ENCODE measurements around the gene SHC1.
A peak's percentile ranks its signal among the peaks of the same experiment; 100 is the strongest.

Gene SHC1

GRCh38 chr1:154925335-154926170 is 45.0 kb downstream of the SHC1 start:
- TF ChIP-seq POLR2AphosphoS5 (IDR thresholded peaks at IDR 0.05; ENCODE audit: low read depth, low read length) (no peak), SIN3A (IDR thresholded peaks at IDR 0.05; ENCODE audit: borderline replicate concordance, insufficient read depth, low read length) (no peak), FOXP2 (optimal IDR thresholded peaks at IDR 0.05; ENCODE audit: borderline replicate concordance, extremely low read depth, extremely low read length, insufficient read depth) (no peak), REST (IDR thresholded peaks at IDR 0.05; ENCODE audit: insufficient read depth in 1 of 2, low read depth in 2 of 2, low read length in 2 of 2) (no peak), TAF1 (IDR thresholded peaks at IDR 0.05; ENCODE audit: borderline replicate concordance, insufficient read depth, low read length) (no peak)

GRCh38 chr1:154923695-154924094 is 46.9 kb downstream of the SHC1 start:
- TF ChIP-seq SIN3A (IDR thresholded peaks at IDR 0.05; ENCODE audit: borderline replicate concordance, insufficient read depth, low read length) (no peak), POLR2AphosphoS5 (IDR thresholded peaks at IDR 0.05; ENCODE audit: low read depth, low read length) (no peak), FOXP2 (optimal IDR thresholded peaks at IDR 0.05; ENCODE audit: borderline replicate concordance, extremely low read depth, extremely low read length, insufficient read depth) (no peak), REST (IDR thresholded peaks at IDR 0.05; ENCODE audit: insufficient read depth in 1 of 2, low read depth in 2 of 2, low read length in 2 of 2) (no peak), TAF1 (IDR thresholded peaks at IDR 0.05; ENCODE audit: borderline replicate concordance, insufficient read depth, low read length) (no peak)

- TF ChIP-seq POLR2AphosphoS5 (IDR thresholded peaks at IDR 0.05; ENCODE audit: low read depth, low read length): no peak
- no peak for TF ChIP-seq TAF1 (IDR thresholded peaks at IDR 0.05; ENCODE audit: borderline replicate concordance, insufficient read depth, low read length)
- TF ChIP-seq REST (IDR thresholded peaks at IDR 0.05; ENCODE audit: insufficient read depth in 1 of 2, low read depth in 2 of 2, low read length in 2 of 2): no peak
- TF ChIP-seq FOXP2 (optimal IDR thresholded peaks at IDR 0.05; ENCODE audit: borderline replicate concordance, extremely low read depth, extremely low read length, insufficient read depth): no peak
- TF ChIP-seq SIN3A (IDR thresholded peaks at IDR 0.05; ENCODE audit: borderline replicate concordance, insufficient read depth, low read length): no peak
Observed at GRCh38 chr1:154913273-154913672, 57.3 kb downstream of the SHC1 start.

- TF ChIP-seq REST (IDR thresholded peaks at IDR 0.05; ENCODE audit: insufficient read depth in 1 of 2, low read depth in 2 of 2, low read length in 2 of 2): 0 out of 4 replicates have a peak, but pooled peaks of 1 of the 2 experiments have one; percentile 26
- TF ChIP-seq TAF1 (IDR thresholded peaks at IDR 0.05; ENCODE audit: borderline replicate concordance, insufficient read depth, low read length): no peak
Observed at GRCh38 chr1:154912755-154913154, 57.8 kb downstream of the SHC1 start.
